ENCODE results near the gene ARHGAP22.

ARHGAP22 gene

GRCh38 chr10:48466611-48467240, 138.1 kb downstream of the ARHGAP22 start:
- DNase-seq, result no peak
- TF ChIP-seq POLR2A (IDR thresholded peaks at IDR 0.05; ENCODE audit: low read length) (no peak), GATA1 (IDR thresholded peaks at IDR 0.05; ENCODE audit: low read depth, low read length) (no peak)

- DNase-seq, result no peak
- TF ChIP-seq POLR2A (IDR thresholded peaks at IDR 0.05; ENCODE audit: low read length) (no peak), GATA1 (IDR thresholded peaks at IDR 0.05; ENCODE audit: low read depth, low read length) (no peak)
Observed at GRCh38 chr10:48465860-48466521, 138.9 kb downstream of the ARHGAP22 start.

GRCh38 chr10:48464871-48465736, 139.8 kb downstream of the ARHGAP22 start:
- TF ChIP-seq GATA1 (IDR thresholded peaks at IDR 0.05; ENCODE audit: low read depth, low read length), result no peak
- TF ChIP-seq POLR2A (IDR thresholded peaks at IDR 0.05; ENCODE audit: low read length), result no peak
- no peak for DNase-seq

DNA sequence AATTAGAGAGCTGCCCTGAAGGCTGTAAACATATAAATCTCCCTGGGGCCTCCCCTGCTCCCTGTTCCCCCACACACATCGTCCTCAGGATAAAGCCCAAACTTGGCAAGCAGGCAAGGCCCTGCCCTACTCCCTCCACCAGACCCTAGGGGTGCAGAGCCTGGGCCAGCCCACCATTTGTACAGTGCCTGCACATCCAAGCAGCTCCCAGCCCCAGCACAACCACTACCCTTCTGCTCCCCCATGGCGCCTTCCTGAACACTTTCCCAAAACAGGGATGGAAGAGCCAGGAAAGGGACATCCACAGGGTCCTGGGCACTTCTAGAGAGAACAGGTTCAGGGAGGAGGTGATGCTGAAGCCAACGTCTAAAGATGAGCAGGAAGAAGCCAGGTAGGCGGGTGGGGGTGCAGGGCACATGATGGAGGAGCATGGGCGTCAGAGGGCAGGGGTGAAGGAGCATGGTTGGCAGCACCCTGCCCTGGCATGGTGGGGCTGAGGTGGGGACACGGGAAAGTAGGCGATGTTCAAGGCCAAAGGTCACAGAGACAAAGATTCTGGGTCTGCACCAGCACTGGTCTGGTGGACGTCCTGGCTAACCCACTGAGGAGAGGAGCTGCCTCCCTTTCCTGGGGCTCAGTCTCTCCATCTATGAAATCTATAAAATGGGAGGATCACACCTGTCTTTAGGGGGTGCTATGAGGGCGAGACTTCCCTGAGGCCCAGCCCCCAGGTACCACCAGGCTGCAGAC, 140.6 kb downstream of the ARHGAP22 start:
- no peak for TF ChIP-seq GATA1 (IDR thresholded peaks at IDR 0.05; ENCODE audit: low read depth, low read length)
- no peak for DNase-seq

DNA sequence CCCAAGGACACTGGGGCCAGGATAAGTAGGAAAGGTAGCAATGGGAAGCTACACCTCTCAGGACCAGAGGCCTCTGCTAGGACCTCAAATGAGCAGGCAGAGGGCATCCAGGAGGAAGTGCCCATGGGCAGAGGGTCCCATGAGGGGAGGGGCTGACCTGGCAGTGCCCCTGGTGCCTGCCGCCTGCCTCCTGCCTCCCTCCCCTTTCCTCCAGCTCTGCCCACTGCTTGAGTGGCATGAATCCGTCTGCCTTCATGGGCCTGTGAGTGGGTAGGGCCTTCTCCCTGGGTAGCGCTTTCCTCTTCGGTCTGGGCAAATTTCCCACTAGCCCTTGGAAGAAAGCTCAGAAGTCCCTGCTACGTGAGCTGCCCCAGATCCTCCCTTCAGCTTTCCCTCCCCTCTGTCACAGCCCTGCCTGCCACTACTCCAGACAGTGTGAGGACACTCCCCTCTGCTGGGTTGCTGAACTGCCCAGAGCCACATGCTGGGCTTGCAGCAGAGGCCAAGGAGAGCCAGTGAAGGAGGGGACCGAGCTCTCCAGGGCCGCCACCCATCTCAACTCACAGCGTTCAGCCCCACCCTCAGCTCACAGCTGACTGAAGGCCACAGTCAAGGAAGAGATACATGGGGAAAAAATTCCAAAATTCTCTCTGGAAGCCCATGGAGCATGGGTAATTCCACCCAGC, 141.4 kb downstream of the ARHGAP22 start:
- TF ChIP-seq POLR2A (IDR thresholded peaks at IDR 0.05; ENCODE audit: low read length) (no peak), GATA1 (IDR thresholded peaks at IDR 0.05; ENCODE audit: low read depth, low read length) (no peak)
- peak; percentile 54 to 68 for DNase-seq

DNA sequence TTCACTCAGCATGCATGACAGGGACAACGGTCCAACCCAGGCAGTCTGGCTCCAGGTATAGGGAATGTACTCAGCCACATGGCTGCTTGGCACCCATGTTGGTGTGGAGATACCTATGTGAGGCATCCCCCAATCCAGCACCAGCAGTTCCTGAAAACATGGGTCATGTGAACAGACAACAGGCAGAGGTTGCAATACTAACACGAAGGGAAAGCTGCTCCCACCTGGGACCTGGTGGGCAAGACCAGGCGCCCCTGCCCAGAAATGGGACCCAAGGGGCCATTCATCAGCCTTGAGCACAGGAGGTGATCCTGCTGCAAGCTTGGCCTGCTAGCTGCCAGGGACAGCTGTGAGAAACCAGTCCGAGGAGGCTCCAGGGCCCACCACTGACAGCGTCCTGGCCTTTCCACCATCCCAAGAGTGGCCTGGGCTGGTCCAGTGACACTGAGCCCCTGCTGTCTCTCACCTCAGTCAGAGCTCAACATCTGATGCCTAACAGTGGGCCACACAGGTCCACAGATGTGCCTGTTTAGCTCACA, 142.3 kb downstream of the ARHGAP22 start:
- no peak for TF ChIP-seq POLR2A (IDR thresholded peaks at IDR 0.05; ENCODE audit: low read length)
- no peak for TF ChIP-seq GATA1 (IDR thresholded peaks at IDR 0.05; ENCODE audit: low read depth, low read length)
- no peak for DNase-seq

GRCh38 chr10:48461623-48462481, 143.0 kb downstream of the ARHGAP22 start:
- DNase-seq, result no peak
- no peak for TF ChIP-seq GATA1 (IDR thresholded peaks at IDR 0.05; ENCODE audit: low read depth, low read length)
- TF ChIP-seq POLR2A (IDR thresholded peaks at IDR 0.05; ENCODE audit: low read length), result no peak

- peak in 1 of 2 experiments; percentile 39 for DNase-seq
Observed at GRCh38 chr10:48460182-48460581, 144.7 kb downstream of the ARHGAP22 start.

GRCh38 chr10:48459270-48460150, 145.4 kb downstream of the ARHGAP22 start:
- TF ChIP-seq POLR2A (IDR thresholded peaks at IDR 0.05; ENCODE audit: low read length), result no peak
- TF ChIP-seq GATA1 (IDR thresholded peaks at IDR 0.05; ENCODE audit: low read depth, low read length), result no peak

More at GRCh38 chr10:48460182-48460581, 144.7 kb downstream of the ARHGAP22 start:
- no peak for TF ChIP-seq GATA1 (IDR thresholded peaks at IDR 0.05; ENCODE audit: low read depth, low read length)
- no peak for TF ChIP-seq POLR2A (IDR thresholded peaks at IDR 0.05; ENCODE audit: low read length)

DNA sequence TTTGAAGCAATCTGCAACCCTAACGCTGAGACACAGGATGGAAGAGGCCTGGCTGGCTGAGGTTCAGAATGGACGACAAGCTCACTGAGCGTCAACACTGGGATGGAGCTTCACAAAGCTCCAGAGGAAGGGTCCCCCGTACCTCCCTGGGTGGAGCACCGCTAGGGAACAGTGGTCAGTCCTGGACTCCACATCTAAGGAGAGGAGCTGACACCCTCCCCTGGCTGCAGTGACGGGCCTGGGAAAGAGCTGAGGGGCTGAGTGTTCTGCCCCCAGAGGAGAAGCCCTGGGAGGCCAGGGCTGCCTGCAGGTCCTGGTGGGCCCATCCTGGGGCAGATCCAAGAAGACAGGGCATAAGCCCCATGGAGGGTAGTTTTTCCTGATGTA, 146.2 kb downstream of the ARHGAP22 start:
- no peak for TF ChIP-seq GATA1 (IDR thresholded peaks at IDR 0.05; ENCODE audit: low read depth, low read length)
- TF ChIP-seq POLR2A (IDR thresholded peaks at IDR 0.05; ENCODE audit: low read length), result no peak
- no peak for DNase-seq

More at GRCh38 chr10:48459270-48460150, 145.4 kb downstream of the ARHGAP22 start:
- no peak for DNase-seq

DNA sequence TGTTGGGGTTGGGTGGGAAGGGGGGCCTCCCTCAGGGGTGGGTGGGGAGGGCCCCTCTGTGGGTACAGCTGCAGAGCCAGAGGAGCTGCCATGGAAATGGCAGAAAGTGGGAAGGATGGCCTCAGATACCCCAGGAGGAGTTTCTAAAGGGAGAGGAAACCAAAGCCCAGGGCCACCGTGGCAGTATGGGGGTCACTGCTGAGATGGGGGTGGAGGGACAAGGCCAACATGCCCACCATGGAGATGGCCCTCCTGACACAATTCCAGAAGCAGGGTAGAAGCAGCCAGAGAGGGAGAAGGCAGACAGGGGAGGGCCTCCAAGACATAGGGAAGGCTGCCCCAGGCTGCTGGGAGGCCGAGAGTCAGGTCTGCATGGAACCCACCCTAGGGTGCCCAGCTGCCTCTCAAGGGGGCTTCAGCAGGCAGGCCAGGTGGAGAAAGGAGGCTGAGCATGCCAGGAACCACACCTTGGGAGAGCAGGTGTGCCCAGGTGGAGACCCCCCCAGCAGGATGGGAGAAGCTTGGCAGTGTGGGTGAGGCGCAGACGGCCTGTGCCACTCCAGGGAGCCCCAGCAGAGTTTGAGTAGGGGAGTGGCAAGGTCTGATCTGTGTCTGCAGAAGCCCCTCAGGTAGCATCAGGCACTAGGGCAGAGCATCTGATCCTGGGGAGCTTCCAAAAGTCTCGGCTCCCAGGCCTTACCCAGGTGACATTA, 146.8 kb downstream of the ARHGAP22 start:
- TF ChIP-seq POLR2A (IDR thresholded peaks at IDR 0.05; ENCODE audit: low read length) (no peak), GATA1 (IDR thresholded peaks at IDR 0.05; ENCODE audit: low read depth, low read length) (no peak)
- DNase-seq, result no peak
